ENCODE data around the gene CPVL. TPM values are rescaled to one million over a fixed set of nuclear protein-coding genes. Genes with fewer than 3 reads are reported as not detected.

Gene CPVL
- total RNA-seq, 1 experiment from 2014 or later, result 26.9 TPM

DNA sequence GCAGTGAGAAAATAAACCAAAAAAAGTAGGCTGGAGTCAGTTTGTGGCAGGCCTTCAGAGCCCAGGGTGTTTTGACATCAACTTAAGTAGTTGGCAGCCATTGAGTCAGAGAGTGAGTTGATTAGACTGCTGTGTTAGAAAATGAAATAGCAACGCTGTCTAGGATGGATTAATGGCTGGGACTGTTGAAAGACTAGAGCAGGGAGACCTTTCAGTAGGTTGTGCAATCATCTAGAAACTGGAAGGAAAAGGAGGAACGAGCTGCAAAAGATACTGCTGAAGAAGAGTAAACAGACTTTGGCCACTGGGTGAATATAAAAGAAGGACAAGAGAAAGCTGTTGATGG, 159.6 kb downstream of the CPVL start:
- no CpG with 5 or more reads among the region's 2 CpGs for WGBS (ENCODE audit: extremely low coverage, insufficient read length, low lambda C conversion rate)
- Histone ChIP-seq H2AFZ (ENCODE audit: low read length) (no peak overlapping the region), H3K56ac (ENCODE audit: insufficient read length, low read depth, low read length) (no peak overlapping the region), H4K20me1 (ENCODE audit: control insufficient read depth, insufficient read depth, insufficient read length) (no peaks in the 10 kb centered on the region), H3K18ac (ENCODE audit: insufficient read length, low read depth, low read length) (no peak overlapping the region), H3K23ac (ENCODE audit: insufficient read length, low read depth, low read length) (no peak overlapping the region), H3K9ac (ENCODE audit: extremely low read depth, insufficient read length, low read length) (no peak overlapping the region), H3K9me3 (ENCODE audit: control insufficient read depth, low read depth, low read length) (no peaks in the 10 kb centered on the region), H4K91ac (ENCODE audit: insufficient read length, low read depth, low read length) (no peak overlapping the region), H3K79me1 (ENCODE audit: insufficient read depth, low read depth, low read length, poor library complexity, severe bottlenecking) (no peaks in the 10 kb centered on the region), H2BK12ac (ENCODE audit: insufficient read length, low read depth, low read length) (no peak overlapping the region), H3T11ph (ENCODE audit: low read length) (no peak overlapping the region), H3K27ac (ENCODE audit: insufficient read length, low read depth, low read length) (no peak overlapping the region), H2AK5ac (ENCODE audit: insufficient read length, low read length) (no peak overlapping the region), H3K27me3 (ENCODE audit: insufficient read depth, low read length) (no peaks in the 10 kb centered on the region), H2BK120ac (ENCODE audit: low read depth, low read length, poor library complexity, severe bottlenecking) (no peak overlapping the region), H2BK15ac (ENCODE audit: low read depth, low read length) (no peak overlapping the region), H3K4me2 (ENCODE audit: insufficient read depth, insufficient read length, low read length) (no peak overlapping the region), H4K5ac (ENCODE audit: insufficient read length, low read depth, low read length) (no peak overlapping the region), H2BK5ac (ENCODE audit: insufficient read length, low read length) (no peak overlapping the region), H2BK20ac (ENCODE audit: low read depth, low read length, poor library complexity, severe bottlenecking) (no peak overlapping the region), H3K14ac (ENCODE audit: insufficient read depth, low read length) (no peak overlapping the region), H3K4me1 (ENCODE audit: insufficient read depth, low read length) (peaks cover 3% of the 10 kb centered on the region; the same call in 1 of the 2 replicates), H3K79me2 (ENCODE audit: insufficient read depth, low read length) (no peaks in the 10 kb centered on the region), H3K23me2 (ENCODE audit: insufficient read length, low read depth, low read length, poor library complexity, severe bottlenecking) (no peaks in the 10 kb centered on the region), H3K4ac (ENCODE audit: low read depth, low read length) (no peak overlapping the region), H4K8ac (replicated peaks; ENCODE audit: insufficient read length, low read depth, low read length) (no peak overlapping the region)
- TF ChIP-seq, protein P1, sequence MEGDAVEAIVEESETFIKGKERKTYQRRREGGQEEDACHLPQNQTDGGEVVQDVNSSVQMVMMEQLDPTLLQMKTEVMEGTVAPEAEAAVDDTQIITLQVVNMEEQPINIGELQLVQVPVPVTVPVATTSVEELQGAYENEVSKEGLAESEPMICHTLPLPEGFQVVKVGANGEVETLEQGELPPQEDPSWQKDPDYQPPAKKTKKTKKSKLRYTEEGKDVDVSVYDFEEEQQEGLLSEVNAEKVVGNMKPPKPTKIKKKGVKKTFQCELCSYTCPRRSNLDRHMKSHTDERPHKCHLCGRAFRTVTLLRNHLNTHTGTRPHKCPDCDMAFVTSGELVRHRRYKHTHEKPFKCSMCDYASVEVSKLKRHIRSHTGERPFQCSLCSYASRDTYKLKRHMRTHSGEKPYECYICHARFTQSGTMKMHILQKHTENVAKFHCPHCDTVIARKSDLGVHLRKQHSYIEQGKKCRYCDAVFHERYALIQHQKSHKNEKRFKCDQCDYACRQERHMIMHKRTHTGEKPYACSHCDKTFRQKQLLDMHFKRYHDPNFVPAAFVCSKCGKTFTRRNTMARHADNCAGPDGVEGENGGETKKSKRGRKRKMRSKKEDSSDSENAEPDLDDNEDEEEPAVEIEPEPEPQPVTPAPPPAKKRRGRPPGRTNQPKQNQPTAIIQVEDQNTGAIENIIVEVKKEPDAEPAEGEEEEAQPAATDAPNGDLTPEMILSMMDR (conservative IDR thresholded peaks at IDR 0.05), result no peak
- Mint-ChIP-seq H3K4me3 (no peak overlapping the region), H3K27ac (no peak overlapping the region), H3K27me3 (ENCODE audit: low read depth) (peaks cover 4% of the 10 kb centered on the region; the same call in 1 of the 2 replicates), H3K36me3 (ENCODE audit: insufficient read depth in 1 of 3, low read depth in 3 of 3) (no peaks in the 10 kb centered on the region), H3K4me1 (peaks cover 42 to 44% of the 10 kb centered on the region in 2 experiments), H3K9me3 (no peaks in the 10 kb centered on the region)
- DNase-seq, result no peak

Measured in H9 (cell line).